Measurements from ENCODE around the gene SGCD.

- TF ChIP-seq CTCF (IDR thresholded peaks at IDR 0.05) (no peak), POLR2A (IDR thresholded peaks at IDR 0.05) (no peak)
These were observed 351.0 kb downstream of the SGCD start for GRCh38 chr5:156677963-156678362.
